Activated B cell treated with CpG ODN at 0.5 μM for 24 hours (primary cell): Measurements from ENCODE around the gene BARHL2. TPM values are rescaled to one million over a fixed set of nuclear protein-coding genes. Genes with fewer than 3 reads are reported as not detected.

Source experiments
- ATAC-seq: fragments of 200-7000 bp; cut with Tn5 transposase; one replicate; pipeline ENCODE4 v1.10.0; 2021; ENCODE audit warnings: low read depth, mild to moderate bottlenecking, moderate library complexity
- CTCF ChIA-PET: fragments of 350-600 bp; sonication (Branson Sonifier 250); formaldehyde crosslinking; loops from one replicate; lab custom pipeline; 2021; ENCODE audit warnings: antibody characterized with exemption; lab: Charles Lee
- POLR2A ChIA-PET: fragments of 350-600 bp; sonication (Branson Sonifier 250); formaldehyde crosslinking; loops from one replicate; lab custom pipeline; 2021; ENCODE audit warnings: antibody characterized with exemption; lab: Charles Lee
- DNase-seq: peaks from one replicate; pipeline ENCODE4 v3.0.0; 2022
- H3K27ac Mint-ChIP-seq: one replicate; pipeline ENCODE4 v1.8.0; 2020; ENCODE audit warnings: mixed read lengths
- H3K27me3 Mint-ChIP-seq: one replicate; pipeline ENCODE4 v1.8.0; 2021; ENCODE audit warnings: mixed read lengths
- H3K36me3 Mint-ChIP-seq: one replicate; pipeline ENCODE4 v1.8.0; 2021; ENCODE audit warnings: low read depth, mixed read lengths
- H3K4me1 Mint-ChIP-seq: one replicate; pipeline ENCODE4 v1.8.0; 2021; ENCODE audit warnings: mixed read lengths
- H3K4me3 Mint-ChIP-seq: one replicate; pipeline ENCODE4 v1.8.0; 2020; ENCODE audit warnings: mild to moderate bottlenecking, mixed read lengths
- H3K9me3 Mint-ChIP-seq: one replicate; pipeline ENCODE4 v1.8.0; 2020; ENCODE audit warnings: mixed read lengths
- CTCF ChIP-seq: fragments of 200-600 bp; IDR thresholded peaks from one replicate; pipeline ENCODE4 v1.8.0; 2022; ENCODE audit warnings: antibody characterized with exemption, mild to moderate bottlenecking
- intact Hi-C: fragments of 100-400 bp; cut with micrococcal nuclease; formaldehyde crosslinking; loops from one replicate; pipeline ENCODE4 v1.15.1; 2024
- total RNA-seq: library from RNA; stranded (reverse); gene quantifications from 2 replicates; pipeline ENCODE4 v1.2.3, GENCODE V29; 2022

BARHL2 gene
- total RNA-seq, 1 donor from 2014 or later: not detected

- peaks cover under 1% of the 10 kb centered on the region for H3K9me3 Mint-ChIP-seq
- no peak overlapping the region for H3K4me3 Mint-ChIP-seq
- ATAC-seq: no peak
- TF ChIP-seq CTCF: no peak
- peaks cover 2% of the 10 kb centered on the region for H3K36me3 Mint-ChIP-seq
- H3K27me3 Mint-ChIP-seq: peaks cover 69% of the 10 kb centered on the region
- ChIA-PET POLR2A (no interaction called here), CTCF (no interaction called here)
- peaks cover 9% of the 10 kb centered on the region for H3K4me1 Mint-ChIP-seq
- DNase-seq: no peak
- intact Hi-C loops: loop anchor here (2.0 kb wide), 1 partner anchor 17 kb away; no protein-coding TSS in a partner anchor
- no peak overlapping the region for H3K27ac Mint-ChIP-seq
Measured at GRCh38 chr1:90713741-90714509, 3.2 kb downstream of the BARHL2 start.

- Mint-ChIP-seq H3K27ac (no peak overlapping the region), H3K36me3 (no peaks in the 10 kb centered on the region), H3K4me3 (no peak overlapping the region), H3K27me3 (peaks cover 73% of the 10 kb centered on the region), H3K9me3 (no peaks in the 10 kb centered on the region), H3K4me1 (peaks cover 6% of the 10 kb centered on the region)
- ChIA-PET POLR2A (no interaction called here), CTCF (no interaction called here)
- no peak for ATAC-seq
- DNase-seq: no peak
- no peak for TF ChIP-seq CTCF
- intact Hi-C loops: loop anchor here (2.0 kb wide), 1 partner anchor 18 kb away; no protein-coding TSS in a partner anchor
Measured at GRCh38 chr1:90712915-90713730, 4.0 kb downstream of the BARHL2 start.

- no peaks in the 10 kb centered on the region for H3K9me3 Mint-ChIP-seq
- no peak for DNase-seq
- CTCF ChIA-PET: no interaction called here
- no peak for TF ChIP-seq CTCF
- intact Hi-C loops: loop anchor here (2.0 kb wide), 1 partner anchor 18 kb away; no protein-coding TSS in a partner anchor
- no peak overlapping the region for H3K4me3 Mint-ChIP-seq
- POLR2A ChIA-PET: no interaction called here
- no peaks in the 10 kb centered on the region for H3K36me3 Mint-ChIP-seq
- H3K27ac Mint-ChIP-seq: no peak overlapping the region
- peaks cover 76% of the 10 kb centered on the region for H3K27me3 Mint-ChIP-seq
- peaks cover 5% of the 10 kb centered on the region for H3K4me1 Mint-ChIP-seq
- no peak for ATAC-seq
Measured at GRCh38 chr1:90712153-90712856, 4.8 kb downstream of the BARHL2 start.

GRCh38 chr1:90711696-90712095 is 5.4 kb downstream of the BARHL2 start:
- Mint-ChIP-seq H3K27me3 (peaks cover 76% of the 10 kb centered on the region), H3K36me3 (no peaks in the 10 kb centered on the region), H3K4me3 (no peak overlapping the region), H3K27ac (no peak overlapping the region), H3K4me1 (peaks cover 6% of the 10 kb centered on the region), H3K9me3 (no peaks in the 10 kb centered on the region)
- no peak for TF ChIP-seq CTCF
- no peak for DNase-seq
- intact Hi-C loops: loop anchor here (2.0 kb wide), 1 partner anchor 19 kb away; no protein-coding TSS in a partner anchor
- POLR2A ChIA-PET: no interaction called here
- CTCF ChIA-PET: no interaction called here
- ATAC-seq: no peak
